Mesothelial cell of epicardium (in vitro differentiated cells): ENCODE measurements around the gene KCND1. TPM values are rescaled to one million over a fixed set of nuclear protein-coding genes. Genes with fewer than 3 reads are reported as not detected.

Source experiments
- DNase-seq, 2 experiments: peaks; one replicate each; pipeline ENCODE4 v3.0.0; 2021; ENCODE audit warnings: low spot score in 2 of 2; ENCODE audit not compliant: unreplicated experiment in 2 of 2
- H3K27ac Mint-ChIP-seq: 2 replicates; pipeline ENCODE4 v1.8.0; 2021; ENCODE audit warnings: mixed read lengths
- H3K27me3 Mint-ChIP-seq: 2 replicates; pipeline ENCODE4 v1.8.0; 2021; ENCODE audit warnings: low read depth, mixed read lengths
- H3K36me3 Mint-ChIP-seq: 2 replicates; pipeline ENCODE4 v1.8.0; 2021; ENCODE audit warnings: mixed read lengths
- H3K4me1 Mint-ChIP-seq: 2 replicates; pipeline ENCODE4 v1.8.0; 2021; ENCODE audit warnings: mixed read lengths
- H3K4me3 Mint-ChIP-seq: 2 replicates; pipeline ENCODE4 v1.8.0; 2021; ENCODE audit warnings: mild to moderate bottlenecking, moderate library complexity, mixed read lengths
- H3K9me3 Mint-ChIP-seq: 2 replicates; pipeline ENCODE4 v1.8.0; 2021; ENCODE audit warnings: mixed read lengths
- CTCF ChIP-seq: fragments of 200-600 bp; sonication (generic); IDR thresholded peaks from one replicate; pipeline ENCODE4 v1.5.0; 2021; ENCODE audit warnings: antibody characterized with exemption; ENCODE audit not compliant: unreplicated experiment
- total RNA-seq: library from RNA; stranded (reverse); gene quantifications from 3 replicates; pipeline ENCODE4 v1.2.1, GENCODE V29; 2021

The KCND1 gene
- total RNA-seq, 1 donor from 2014 or later, result 6.1 TPM

GRCh38 chrX:48939524-48940228 lies 32.0 kb downstream of the KCND1 start:
- DNase-seq, result no peak
- H3K9me3 Mint-ChIP-seq, result peaks cover 23% of the 10 kb centered on the region
- TF ChIP-seq CTCF, result no peak
- H3K36me3 Mint-ChIP-seq, result peaks cover 9% of the 10 kb centered on the region
- H3K4me3 Mint-ChIP-seq, result no peak overlapping the region
- H3K27me3 Mint-ChIP-seq, result no peaks in the 10 kb centered on the region
- H3K27ac Mint-ChIP-seq, result no peak overlapping the region
- H3K4me1 Mint-ChIP-seq, result no peaks in the 10 kb centered on the region

GRCh38 chrX:48938721-48939425 lies 32.8 kb downstream of the KCND1 start:
- TF ChIP-seq CTCF, result no peak
- H3K27ac Mint-ChIP-seq, result no peak overlapping the region

GRCh38 chrX:48937054-48937907 lies 34.4 kb downstream of the KCND1 start:
- no peak overlapping the region for H3K27ac Mint-ChIP-seq
- no peak overlapping the region for H3K4me3 Mint-ChIP-seq
- H3K27me3 Mint-ChIP-seq, result no peaks in the 10 kb centered on the region
- no peak for DNase-seq
- H3K4me1 Mint-ChIP-seq, result no peaks in the 10 kb centered on the region
- peaks cover 25% of the 10 kb centered on the region for H3K36me3 Mint-ChIP-seq
- TF ChIP-seq CTCF, result no peak
- H3K9me3 Mint-ChIP-seq, result peaks cover 20% of the 10 kb centered on the region

More at GRCh38 chrX:48938721-48939425, 32.8 kb downstream of the KCND1 start:
- Mint-ChIP-seq H3K4me3 (no peak overlapping the region), H3K36me3 (peaks cover 17% of the 10 kb centered on the region), H3K4me1 (no peaks in the 10 kb centered on the region), H3K27me3 (no peaks in the 10 kb centered on the region), H3K9me3 (peaks cover 25% of the 10 kb centered on the region)
- no peak for DNase-seq

- no peak overlapping the region for H3K4me3 Mint-ChIP-seq
- no peaks in the 10 kb centered on the region for H3K4me1 Mint-ChIP-seq
- no peak for DNase-seq
- no peak for TF ChIP-seq CTCF
- H3K27ac Mint-ChIP-seq, result no peak overlapping the region
- peaks cover 23% of the 10 kb centered on the region for H3K36me3 Mint-ChIP-seq
- peaks cover 18% of the 10 kb centered on the region for H3K9me3 Mint-ChIP-seq
- no peaks in the 10 kb centered on the region for H3K27me3 Mint-ChIP-seq
Observed at GRCh38 chrX:48936429-48937053, 35.1 kb downstream of the KCND1 start.

- TF ChIP-seq CTCF, result no peak
- H3K27ac Mint-ChIP-seq, result no peak overlapping the region
- H3K27me3 Mint-ChIP-seq, result no peaks in the 10 kb centered on the region
- peaks cover 27% of the 10 kb centered on the region for H3K36me3 Mint-ChIP-seq
- DNase-seq, result no peak
- no peaks in the 10 kb centered on the region for H3K4me1 Mint-ChIP-seq
- no peak overlapping the region for H3K4me3 Mint-ChIP-seq
- H3K9me3 Mint-ChIP-seq, result peaks cover 23% of the 10 kb centered on the region
Observed at GRCh38 chrX:48935301-48935670, 36.4 kb downstream of the KCND1 start.
